Stimulated activated CD8-positive, alpha-beta memory T cell treated with anti-CD3 and anti-CD28 coated beads, Interleukin-4, amount 100 ng/mL, for 48 hours (primary cell): ENCODE results near the gene KCNQ5.

ENCODE experiments used
- DNase-seq: peaks from one replicate; pipeline ENCODE4 v3.0.0-alpha.2; 2020

Gene KCNQ5

DNA sequence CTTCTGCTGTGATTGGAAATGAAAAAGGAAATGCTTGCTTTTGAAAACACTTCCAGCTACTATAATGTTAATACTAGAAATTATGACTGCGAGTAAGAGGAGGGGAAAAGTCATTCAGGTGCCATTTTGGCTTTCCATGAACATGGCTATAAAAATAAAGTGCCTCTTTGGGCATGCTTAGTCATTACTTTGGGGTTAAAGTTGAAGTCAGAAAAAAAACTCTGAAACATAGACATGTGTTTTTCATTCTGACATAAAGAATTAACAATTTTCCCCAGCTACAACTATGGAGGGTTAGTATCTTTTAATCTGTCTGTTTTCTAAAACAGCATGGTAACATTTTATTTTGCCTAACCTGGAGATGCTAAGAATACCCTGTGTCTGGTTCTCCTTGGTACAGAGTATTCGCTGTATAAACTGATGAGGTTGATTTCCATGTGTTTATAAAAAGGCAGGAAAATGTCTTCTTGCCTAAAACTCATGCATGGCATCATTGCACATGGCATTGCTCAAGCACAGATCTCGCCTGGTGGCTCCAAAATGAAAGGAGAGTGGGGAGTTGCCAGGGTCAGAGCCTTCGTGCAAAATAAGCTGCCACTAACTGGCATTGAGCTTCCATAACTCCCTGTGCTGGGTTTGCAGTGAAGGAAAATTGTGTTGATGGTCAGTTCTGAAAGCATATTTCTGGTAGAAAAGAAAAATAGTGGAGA, 188.9 kb downstream of the KCNQ5 start:
- no peak for DNase-seq

DNA sequence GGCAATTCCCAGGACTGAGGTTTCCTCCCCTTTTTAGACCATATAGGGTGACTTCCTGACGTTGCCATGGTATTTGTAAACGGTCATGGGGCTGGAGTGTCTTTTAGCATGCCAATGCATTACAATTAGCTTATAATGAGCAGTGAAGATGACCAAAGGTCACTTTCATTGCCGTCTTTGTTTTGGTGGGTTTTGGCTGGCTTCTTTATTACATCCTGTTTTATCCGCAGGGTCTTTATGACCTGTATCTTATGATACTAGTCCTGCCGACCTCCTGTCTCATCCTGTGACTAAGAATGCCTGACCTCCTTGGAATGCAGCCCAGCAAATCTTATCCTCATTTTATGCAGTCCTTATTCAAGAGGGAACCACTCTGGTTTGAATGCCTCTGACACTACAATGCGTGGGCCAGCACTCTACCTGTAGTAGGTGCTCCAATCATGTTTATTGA, 190.1 kb downstream of the KCNQ5 start:
- DNase-seq, result no peak

- no peak for DNase-seq
Measured at GRCh38 chr6:72813807-72814596, 192.1 kb downstream of the KCNQ5 start.

DNA sequence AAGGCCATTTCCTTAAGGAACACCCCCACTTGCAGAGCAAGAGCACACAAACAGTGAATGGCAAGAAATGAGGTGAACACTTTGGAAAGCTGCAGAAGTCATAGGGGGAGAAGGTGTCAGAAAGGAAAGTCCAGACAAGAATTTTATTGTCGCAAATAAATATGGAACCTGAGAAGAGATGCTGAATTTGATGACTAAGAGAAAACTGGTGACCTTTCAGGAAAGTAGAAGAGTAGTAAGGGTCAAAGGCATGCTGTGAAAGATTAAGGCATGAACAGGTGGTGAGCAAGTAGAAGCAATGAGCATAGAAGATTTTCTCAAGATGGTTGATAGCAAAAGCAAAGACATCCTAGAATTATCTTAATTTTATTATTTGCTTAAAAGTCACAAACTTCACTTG, 194.2 kb downstream of the KCNQ5 start:
- DNase-seq, result no peak

DNA sequence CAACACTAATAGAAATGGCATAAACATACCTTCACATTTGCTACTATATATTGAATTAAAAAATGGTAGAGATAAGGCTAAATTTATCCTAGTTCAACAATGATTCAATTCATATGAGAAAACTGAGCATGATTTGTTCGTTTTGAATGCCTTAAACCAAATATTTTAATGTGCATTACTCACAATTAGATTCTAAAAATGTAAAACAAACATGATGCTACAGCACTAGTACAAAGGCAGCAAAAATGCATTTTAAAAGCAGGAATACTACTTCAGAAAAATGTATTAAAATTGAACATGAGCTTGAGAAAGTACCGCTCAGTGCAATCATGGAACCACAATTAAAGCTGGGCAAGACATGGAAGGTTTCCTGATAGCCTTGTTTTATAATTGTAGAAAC, 195.3 kb downstream of the KCNQ5 start:
- no peak for DNase-seq

DNA sequence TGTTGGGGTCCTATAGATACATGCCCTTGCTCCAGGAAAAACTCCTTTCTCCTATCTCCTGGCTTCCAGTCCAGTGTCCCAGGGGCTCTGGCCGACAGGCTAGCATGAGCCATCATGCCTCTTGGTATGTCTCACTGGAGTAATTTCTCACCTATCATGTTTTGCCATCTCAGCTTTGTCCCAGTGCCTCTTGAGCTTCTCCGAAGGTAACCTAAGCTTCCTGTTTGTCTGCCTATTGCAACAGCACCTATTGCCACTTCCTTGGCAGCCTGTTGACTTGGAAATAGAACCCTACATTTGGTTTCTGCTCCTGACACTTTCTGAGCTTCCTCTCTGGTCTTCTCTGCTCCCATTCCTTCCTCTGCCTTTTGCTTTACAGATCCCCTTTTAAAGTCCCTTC, 197.7 kb downstream of the KCNQ5 start:
- no peak for DNase-seq

- no peak for DNase-seq
Measured at GRCh38 chr6:72820153-72820552, 198.3 kb downstream of the KCNQ5 start.

DNA sequence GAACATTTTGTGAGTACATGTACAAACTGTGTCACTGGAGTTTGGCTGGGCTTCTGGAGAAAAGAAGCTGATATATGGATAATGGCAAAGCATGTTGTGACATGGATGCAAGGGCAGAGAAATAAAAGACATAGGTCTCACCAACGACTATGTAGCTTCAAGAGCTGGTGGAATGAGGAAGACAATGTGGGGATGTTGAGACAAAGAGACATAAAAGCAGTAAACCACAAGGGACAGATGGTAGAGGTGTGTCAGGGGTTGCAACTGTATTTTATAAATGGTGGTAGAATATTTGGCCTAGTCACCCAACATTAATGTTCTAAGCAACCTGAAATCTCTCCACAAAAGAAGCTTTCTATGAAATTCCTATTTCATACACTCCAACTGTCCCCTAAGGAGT, 199.0 kb downstream of the KCNQ5 start:
- no peak for DNase-seq

DNA sequence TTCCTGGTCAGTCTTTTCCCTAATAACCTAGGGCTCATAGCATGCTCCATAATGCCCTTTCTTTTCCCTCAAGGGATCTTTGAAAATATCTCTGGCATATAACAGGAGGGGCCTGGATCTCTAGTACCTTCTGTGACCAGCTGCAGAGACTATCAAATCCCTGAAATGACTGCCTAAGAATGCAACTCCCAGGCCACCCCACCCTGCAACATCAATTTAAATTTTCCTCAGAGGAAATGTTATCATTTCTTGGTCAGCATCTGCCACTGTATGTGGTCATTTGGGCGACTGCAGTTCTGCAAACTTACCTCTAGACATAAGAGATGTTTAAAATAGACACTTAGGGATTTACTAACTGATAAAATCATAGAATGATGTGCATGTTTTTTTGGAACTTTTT, 200.2 kb downstream of the KCNQ5 start:
- DNase-seq, result no peak

DNA sequence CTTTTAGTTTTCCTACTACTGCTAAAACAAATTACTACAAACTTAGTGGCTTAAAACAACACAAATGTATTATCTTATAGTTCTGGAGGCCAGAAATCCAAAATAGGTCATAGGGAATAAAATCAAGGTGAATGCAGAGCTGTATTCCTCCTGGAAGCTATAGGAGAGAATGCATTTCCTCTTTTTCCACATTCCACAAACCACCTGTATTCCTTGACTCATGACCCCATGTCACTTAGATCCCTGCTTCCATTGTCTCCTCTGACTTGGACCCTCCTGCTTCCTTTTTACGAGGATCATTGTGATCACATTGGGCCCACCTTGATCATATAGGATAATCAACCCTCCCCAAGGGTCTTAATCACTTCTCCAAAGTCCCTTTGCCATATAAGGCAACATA, 200.8 kb downstream of the KCNQ5 start:
- DNase-seq, result no peak

DNA sequence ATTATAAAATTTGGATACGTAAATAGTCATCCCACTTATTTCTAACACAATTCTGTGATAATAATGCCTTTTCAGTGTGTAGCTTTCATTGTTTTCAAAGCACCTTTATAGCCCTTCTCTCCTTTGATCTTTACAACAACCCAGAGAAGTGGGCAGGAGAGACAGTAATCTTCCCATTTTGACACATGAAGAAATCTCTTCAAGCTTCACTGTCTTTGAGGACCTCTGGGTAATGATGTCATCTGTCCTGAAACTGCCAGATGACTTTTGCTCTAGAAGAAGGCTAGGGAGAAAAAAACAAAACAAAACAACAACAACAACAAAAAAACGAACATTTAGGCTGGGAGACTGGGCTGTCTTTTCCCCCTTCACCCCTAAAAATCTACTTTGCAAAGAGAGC, 203.0 kb downstream of the KCNQ5 start:
- DNase-seq, result no peak

DNA sequence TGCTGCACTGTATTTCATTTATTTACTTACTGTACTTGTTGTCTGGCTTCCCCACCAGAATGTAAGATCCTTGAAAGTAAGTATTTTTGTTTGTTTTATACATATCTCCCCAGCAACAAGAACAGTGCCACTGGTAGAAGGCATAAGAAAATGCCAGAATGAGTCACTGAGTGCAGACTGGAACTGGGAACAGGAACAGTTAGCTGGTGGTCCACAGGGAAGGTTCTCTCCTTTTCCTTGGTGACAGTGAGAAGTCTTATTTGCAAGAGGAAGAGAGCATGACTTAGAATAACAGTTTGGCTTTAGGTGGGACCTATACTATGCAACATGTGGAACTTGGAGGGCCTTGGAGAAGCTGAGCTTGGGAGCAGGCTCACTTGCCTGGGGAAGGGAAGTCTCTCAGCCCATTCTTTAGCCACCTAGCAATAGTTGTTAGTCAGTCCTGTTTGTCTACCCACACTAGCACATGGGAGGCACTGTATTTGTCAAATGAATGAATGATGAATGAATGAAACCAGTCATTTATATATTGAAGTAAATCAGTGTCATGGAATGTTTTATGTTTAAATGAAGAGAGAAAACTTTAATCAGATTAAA, 203.5 kb downstream of the KCNQ5 start:
- DNase-seq, result no peak

DNA sequence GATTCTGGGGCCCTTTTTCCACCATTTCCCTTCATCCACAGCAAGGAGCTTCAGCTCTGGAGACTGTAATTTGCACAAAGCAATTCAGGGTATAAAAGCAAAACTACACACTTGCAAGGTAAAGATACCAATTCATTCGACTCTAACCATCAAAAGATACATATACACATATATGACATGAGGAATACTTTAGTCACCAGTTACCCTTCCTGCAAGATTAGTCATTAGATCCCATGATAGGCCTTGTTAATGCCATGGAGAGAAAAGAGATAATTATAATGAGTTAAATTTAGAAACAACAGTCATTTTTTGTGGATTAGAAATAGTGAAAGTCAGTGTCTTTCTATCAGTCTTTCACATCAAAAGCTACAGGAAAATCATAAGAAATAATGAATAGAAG, 204.2 kb downstream of the KCNQ5 start:
- DNase-seq, result no peak

GRCh38 chr6:72826744-72827438, 205.0 kb downstream of the KCNQ5 start:
- no peak for DNase-seq

GRCh38 chr6:72828904-72829303, 207.0 kb downstream of the KCNQ5 start:
- no peak for DNase-seq

GRCh38 chr6:72832271-72832670, 210.4 kb downstream of the KCNQ5 start:
- DNase-seq, result no peak

- no peak for DNase-seq
Measured at GRCh38 chr6:72835749-72836148, 213.9 kb downstream of the KCNQ5 start.

DNA sequence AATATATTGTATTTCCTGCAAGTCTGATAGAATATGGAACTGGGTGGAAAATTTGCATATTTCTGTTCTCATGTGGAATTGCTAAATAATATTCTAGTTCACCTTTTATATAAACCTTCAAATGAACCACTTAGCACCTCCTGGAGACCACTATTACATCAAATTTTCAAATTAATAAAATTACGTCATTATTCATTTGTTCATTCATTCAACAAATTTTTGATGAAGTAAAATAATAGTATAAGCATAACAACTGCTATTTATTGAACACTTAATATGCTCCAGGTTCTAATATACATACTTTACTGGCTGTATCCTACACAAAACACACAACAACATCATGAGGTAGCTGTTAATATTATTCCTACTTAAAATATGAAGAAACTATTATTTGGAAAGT, 215.1 kb downstream of the KCNQ5 start:
- no peak for DNase-seq

DNA sequence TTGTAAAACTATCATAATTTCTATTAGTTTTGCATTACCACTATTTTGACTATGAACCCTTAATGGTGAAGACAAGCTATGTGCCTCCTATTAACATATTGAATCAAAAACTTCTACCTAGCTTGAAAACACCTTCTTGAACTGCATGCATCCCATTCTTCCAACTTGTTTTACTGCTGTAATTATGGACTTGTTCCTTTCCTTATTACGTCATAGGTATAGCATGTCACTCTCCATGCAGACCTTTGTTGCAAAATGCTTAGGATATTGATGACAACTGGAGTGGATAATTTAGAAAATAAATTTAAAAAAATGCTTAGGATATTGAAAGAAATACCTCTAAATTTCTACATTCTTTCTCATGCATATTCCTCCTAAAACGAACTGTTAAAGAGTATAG, 219.3 kb downstream of the KCNQ5 start:
- DNase-seq, result no peak

DNA sequence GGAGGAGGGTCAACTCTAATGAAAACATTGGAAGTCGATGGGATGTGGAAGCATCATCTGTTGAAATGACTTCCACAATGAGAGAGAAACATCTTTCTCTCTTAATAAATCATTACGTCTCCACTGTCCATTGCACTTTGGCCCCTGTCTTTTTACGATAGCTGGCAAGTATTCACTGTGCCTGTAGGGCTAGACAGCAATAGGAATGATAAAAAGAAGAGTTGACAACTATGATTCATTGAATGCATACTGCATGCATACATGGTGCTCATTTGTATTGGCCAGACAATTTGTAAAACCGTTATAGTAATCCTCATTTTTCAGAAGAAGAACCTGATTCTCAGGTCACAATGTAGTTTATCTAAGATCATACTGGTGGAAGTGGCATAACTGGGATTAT, 220.3 kb downstream of the KCNQ5 start:
- DNase-seq, result no peak

DNA sequence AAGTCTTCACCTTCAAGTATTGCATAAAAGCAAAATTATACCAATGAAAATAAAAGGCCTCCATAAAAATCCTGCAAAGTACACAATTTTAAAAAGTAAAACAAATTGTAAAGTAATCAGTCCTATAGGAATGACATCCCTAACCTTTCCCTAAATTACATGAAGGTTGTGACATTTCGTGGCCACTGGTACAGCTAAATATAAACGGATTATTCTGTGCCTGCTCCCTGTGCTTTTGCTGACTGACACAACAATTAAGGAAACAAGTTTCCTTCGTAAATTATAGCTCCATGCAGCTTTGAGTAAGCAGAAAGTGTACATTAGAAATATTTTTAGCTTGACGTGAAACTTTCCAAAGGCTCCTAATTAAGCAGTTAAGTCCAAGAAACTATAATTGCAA, 222.8 kb downstream of the KCNQ5 start:
- no peak for DNase-seq

- DNase-seq, result no peak
Measured at GRCh38 chr6:72849346-72849745, 227.5 kb downstream of the KCNQ5 start.

DNA sequence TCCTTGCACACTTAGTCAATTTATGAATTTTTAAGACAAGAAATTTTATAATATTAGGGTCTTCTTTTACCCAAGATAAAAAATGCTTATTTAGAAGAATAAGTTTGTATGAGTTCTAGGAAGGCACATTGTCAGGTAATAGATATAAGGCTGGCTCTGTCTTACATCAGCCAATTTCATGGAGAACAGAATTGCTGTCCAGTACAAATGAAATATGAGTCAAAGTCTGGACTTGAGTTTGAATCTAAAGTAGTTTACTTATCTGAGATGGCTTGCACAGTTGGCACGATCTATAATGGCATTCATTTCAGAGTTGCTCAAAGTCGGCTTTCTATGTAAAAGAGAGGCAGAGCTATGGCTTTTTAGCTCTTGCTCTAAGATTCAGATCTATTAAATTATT, 228.2 kb downstream of the KCNQ5 start:
- no peak for DNase-seq

GRCh38 chr6:72850469-72850868, 228.6 kb downstream of the KCNQ5 start:
- DNase-seq, result no peak
